HPDE6-E6E7 (cell line): ENCODE results near the gene FBXL4.

Experiments used
- DNase-seq: peaks from one replicate; pipeline ENCODE4 v3.0.0; 2011; ENCODE audit warnings: missing footprints; ENCODE audit errors: extremely low spot score

FBXL4 gene

GRCh38 chr6:98838975-98839374 is 108.8 kb downstream of the FBXL4 start:
- no peak for DNase-seq

- DNase-seq, result no peak
These were observed 109.7 kb downstream of the FBXL4 start for GRCh38 chr6:98838032-98838431.

GRCh38 chr6:98836962-98837944 is 110.5 kb downstream of the FBXL4 start:
- DNase-seq, result no peak

- DNase-seq, result no peak
These were observed 111.5 kb downstream of the FBXL4 start for GRCh38 chr6:98836025-98836961.

- DNase-seq, result no peak
These were observed 112.4 kb downstream of the FBXL4 start for GRCh38 chr6:98835149-98836024.

GRCh38 chr6:98834060-98835031 is 113.4 kb downstream of the FBXL4 start, which contains the start of gene POU3F2:
POU3F2 (plus strand) TSS chr6:98834574; CDS start chr6:98834874, 300 bp downstream.
- DNase-seq, result peak; percentile 51

- DNase-seq, result no peak
These were observed 114.3 kb downstream of the FBXL4 start for GRCh38 chr6:98833307-98834059.

- no peak for DNase-seq
These were observed 114.8 kb downstream of the FBXL4 start for GRCh38 chr6:98833057-98833306.

GRCh38 chr6:98832284-98833056 is 115.3 kb downstream of the FBXL4 start:
- no peak for DNase-seq

GRCh38 chr6:98831959-98832283 is 115.8 kb downstream of the FBXL4 start:
- no peak for DNase-seq

- DNase-seq, result no peak
These were observed 116.4 kb downstream of the FBXL4 start for GRCh38 chr6:98831057-98831958.

GRCh38 chr6:98830146-98830545 is 117.6 kb downstream of the FBXL4 start:
- DNase-seq, result no peak

- DNase-seq, result no peak
These were observed 118.8 kb downstream of the FBXL4 start for GRCh38 chr6:98828941-98829411.

- DNase-seq, result no peak
These were observed 119.4 kb downstream of the FBXL4 start for GRCh38 chr6:98828211-98828788.

- no peak for DNase-seq
These were observed 120.2 kb downstream of the FBXL4 start for GRCh38 chr6:98827295-98828159.

- no peak for DNase-seq
These were observed 122.0 kb downstream of the FBXL4 start for GRCh38 chr6:98825600-98826230.
